ENCODE data around the gene BCO1. TPM values are rescaled to one million over a fixed set of nuclear protein-coding genes. Genes with fewer than 3 reads are reported as not detected.
"Not testable (repeated sequence)": the region's sequence is repeated elsewhere in the genome, so short reads cannot be mapped to it uniquely, and the experiment has no call there.

The BCO1 gene
- total and polyA plus RNA-seq, 3 donors from 2014 or later, result 0.62 to 1.2 (median 0.87) TPM

GRCh38 chr16:81220349-81220748, 18.1 kb upstream of the BCO1 start:
- intact Hi-C loops (cut with DNase I; ENCODE audit: low total_unique reads), result no loop called here
- peaks cover 5% of the 10 kb centered on the region for H3K4me1 ChIP-seq
- no peaks in the 10 kb centered on the region for H3K27me3 ChIP-seq
- 75 to 82% methylated on average over 9 of the region's 9 CpGs for WGBS, 2 donors
- H3K4me3 ChIP-seq, result no peak overlapping the region
- H3K9me3 ChIP-seq, result no peaks in the 10 kb centered on the region
- H3K36me3 ChIP-seq (ENCODE audit: low read depth, missing control alignments), result no peaks in the 10 kb centered on the region
- TF ChIP-seq POLR2A (IDR thresholded peaks at IDR 0.05) (no peak), CTCF (IDR thresholded peaks at IDR 0.05) (no peak)
- H3K27ac ChIP-seq, result no peak overlapping the region
- DNase-seq, result no peak

- WGBS, 2 donors, result 87% methylated on average over 6 of the region's 6 CpGs
- TF ChIP-seq POLR2A (IDR thresholded peaks at IDR 0.05) (no peak), CTCF (IDR thresholded peaks at IDR 0.05) (no peak)
- intact Hi-C loops (cut with DNase I; ENCODE audit: low total_unique reads), result no loop called here
Measured at GRCh38 chr16:81221731-81222130, 16.8 kb upstream of the BCO1 start.

GRCh38 chr16:81224824-81225223, 13.7 kb upstream of the BCO1 start:
- 74 to 75% methylated on average over 1 of the region's 1 CpG for WGBS, 2 donors
- Histone ChIP-seq H3K27ac (no peak overlapping the region), H3K4me1 (peaks cover 5% of the 10 kb centered on the region), H3K4me3 (no peak overlapping the region), H3K9me3 (no peaks in the 10 kb centered on the region), H3K27me3 (no peaks in the 10 kb centered on the region), H3K36me3 (ENCODE audit: low read depth, missing control alignments) (no peaks in the 10 kb centered on the region)
- DNase-seq, result no peak
- intact Hi-C loops (cut with DNase I; ENCODE audit: low total_unique reads), result no loop called here
- no peak for TF ChIP-seq POLR2A (IDR thresholded peaks at IDR 0.05)
- TF ChIP-seq CTCF (IDR thresholded peaks at IDR 0.05), result no peak

More at GRCh38 chr16:81221731-81222130, 16.8 kb upstream of the BCO1 start:
- no peaks in the 10 kb centered on the region for H3K36me3 ChIP-seq (ENCODE audit: low read depth, missing control alignments)
- DNase-seq, result no peak
- no peaks in the 10 kb centered on the region for H3K27me3 ChIP-seq
- H3K4me3 ChIP-seq, result no peak overlapping the region
- H3K9me3 ChIP-seq, result no peaks in the 10 kb centered on the region
- H3K27ac ChIP-seq, result no peak overlapping the region
- peaks cover 5% of the 10 kb centered on the region for H3K4me1 ChIP-seq

GRCh38 chr16:81225697-81226096, 12.8 kb upstream of the BCO1 start:
- 87 to 95% methylated on average over 5 of the region's 5 CpGs for whole genome bisulfite sequencing, 2 donors

GRCh38 chr16:81227785-81228184, 10.7 kb upstream of the BCO1 start:
- H3K27ac ChIP-seq, result no peak overlapping the region
- 89 to 90% methylated on average over 2 of the region's 2 CpGs for WGBS, 2 donors
- no peak for DNase-seq
- intact Hi-C loops (cut with DNase I; ENCODE audit: low total_unique reads), result no loop called here
- H3K36me3 ChIP-seq (ENCODE audit: low read depth, missing control alignments), result no peaks in the 10 kb centered on the region
- no peak for TF ChIP-seq POLR2A (IDR thresholded peaks at IDR 0.05)
- H3K27me3 ChIP-seq, result no peaks in the 10 kb centered on the region
- no peak overlapping the region for H3K4me3 ChIP-seq
- H3K4me1 ChIP-seq, result peaks cover 5% of the 10 kb centered on the region
- H3K9me3 ChIP-seq, result no peaks in the 10 kb centered on the region

More at GRCh38 chr16:81225697-81226096, 12.8 kb upstream of the BCO1 start:
- H3K27ac ChIP-seq; H3K4me1 ChIP-seq; H3K9me3 ChIP-seq; DNase-seq; intact Hi-C loops (cut with DNase I; ENCODE audit: low total_unique reads); H3K27me3 ChIP-seq; H3K4me3 ChIP-seq; H3K36me3 ChIP-seq (ENCODE audit: low read depth, missing control alignments): not testable (repeated sequence)

- Histone ChIP-seq H3K36me3 (ENCODE audit: low read depth, missing control alignments) (no peaks in the 10 kb centered on the region), H3K9me3 (no peaks in the 10 kb centered on the region), H3K27me3 (no peaks in the 10 kb centered on the region), H3K4me1 (no peaks in the 10 kb centered on the region), H3K4me3 (no peak overlapping the region), H3K27ac (no peak overlapping the region)
- WGBS, 2 donors, result 70 to 71% methylated on average over 7 of the region's 7 CpGs
- no peak for DNase-seq
- intact Hi-C loops (cut with DNase I; ENCODE audit: low total_unique reads), result no loop called here
- TF ChIP-seq POLR2A (IDR thresholded peaks at IDR 0.05) (no peak), CTCF (IDR thresholded peaks at IDR 0.05) (no peak)
Measured at GRCh38 chr16:81229811-81230210, 8.7 kb upstream of the BCO1 start.

Measured in testis (tissue), 3 donors.